ENCODE results near the gene SERPINE1. TPM values are rescaled to one million over a fixed set of nuclear protein-coding genes. Genes with fewer than 3 reads are reported as not detected.

The SERPINE1 gene
- total and polyA plus RNA-seq, 2 of the 13 experiments (the other 11 are each of a cell fraction or from before 2014, with no cell fraction given), result 21.2 to 1,576 TPM

DNA sequence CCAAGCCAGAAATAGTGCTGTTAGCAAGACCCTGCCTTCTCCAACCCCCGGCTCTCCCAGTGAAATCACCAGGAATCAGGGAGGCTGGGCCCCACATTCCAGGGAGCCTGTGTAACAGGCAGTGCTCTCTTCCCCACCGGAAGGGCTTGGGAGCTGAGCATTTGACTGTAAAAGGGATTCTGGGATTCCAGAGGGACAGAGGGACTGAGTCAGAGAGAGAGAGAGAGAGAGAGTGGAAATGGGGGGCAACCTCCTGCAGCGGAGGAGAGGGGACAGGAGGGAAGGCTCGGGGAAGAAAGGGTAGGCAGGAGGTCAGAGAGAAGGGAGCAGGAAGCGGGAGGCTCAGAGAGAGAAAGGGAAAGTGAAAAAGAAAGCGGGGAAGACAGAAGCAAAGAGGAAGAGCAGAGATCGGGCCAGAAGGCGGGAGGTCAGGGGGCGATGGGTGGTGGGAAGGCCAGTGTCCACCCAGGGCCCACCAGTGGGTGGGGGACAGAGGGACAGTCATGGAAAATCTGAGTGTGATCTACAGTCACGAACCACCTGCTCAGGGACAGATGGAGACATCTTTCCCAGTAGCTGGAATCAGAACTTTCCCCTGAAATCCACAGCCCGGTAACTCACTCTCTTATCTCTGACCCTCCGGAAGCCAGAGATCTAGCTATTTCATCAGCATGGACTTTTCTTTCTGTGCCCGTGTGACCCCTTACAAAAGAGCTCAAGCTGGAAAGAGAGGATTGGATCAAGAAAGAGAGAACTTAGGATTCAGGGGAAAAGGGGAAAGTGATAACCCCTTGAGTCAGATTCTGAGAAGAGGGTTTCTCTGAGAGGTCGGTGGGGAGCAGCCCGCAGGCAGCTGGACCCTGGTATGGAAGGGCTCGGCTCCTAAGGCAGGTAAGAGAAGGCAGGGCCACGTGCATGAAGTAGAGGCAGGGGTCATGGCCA lies 4.6 kb upstream of the SERPINE1 start (continued):
- TF ChIP-seq ZNF326 (CRISPR knock-in tag; IDR thresholded peaks at IDR 0.05; ENCODE audit: borderline replicate concordance) (no peak), ZNF30 (CRISPR knock-in tag; IDR thresholded peaks at IDR 0.05) (no peak), REXO4 (CRISPR knock-in tag; IDR thresholded peaks at IDR 0.05; ENCODE audit: borderline replicate concordance) (no peak), RBM22 (optimal IDR thresholded peaks at IDR 0.05; ENCODE audit: low read length) (no peak), ZNF816 (CRISPR knock-in tag; IDR thresholded peaks at IDR 0.05; ENCODE audit: borderline replicate concordance) (peak; percentile 73; the same call in 1 of the 2 replicates), HOXD1 (CRISPR knock-in tag; IDR thresholded peaks at IDR 0.05) (no peak), NFIB (CRISPR knock-in tag; IDR thresholded peaks at IDR 0.05; ENCODE audit: borderline replicate concordance) (no peak), SETDB1 (CRISPR knock-in tag; IDR thresholded peaks at IDR 0.05; ENCODE audit: borderline replicate concordance) (no peak), ZNF543 (CRISPR knock-in tag; IDR thresholded peaks at IDR 0.05) (no peak; the same call in none of the 2 replicates), HDAC2 (CRISPR knock-in tag; IDR thresholded peaks at IDR 0.05) (peak; percentile 49; the same call in 1 of the 2 replicates), ZNF567 (CRISPR knock-in tag; IDR thresholded peaks at IDR 0.05; ENCODE audit: borderline replicate concordance) (no peak), HOXA7 (CRISPR knock-in tag; IDR thresholded peaks at IDR 0.05) (no peak), THAP8 (CRISPR knock-in tag; IDR thresholded peaks at IDR 0.05; ENCODE audit: borderline replicate concordance) (no peak), ZNF589 (CRISPR knock-in tag; conservative IDR thresholded peaks at IDR 0.05) (no peak; the same call in 1 of the 2 replicates), HNRNPLL (IDR thresholded peaks at IDR 0.05; ENCODE audit: low read depth, low read length, poor library complexity, severe bottlenecking) (no peak), SNRNP70 (IDR thresholded peaks at IDR 0.05; ENCODE audit: low read depth, low read length) (no peak), ZNF329 (CRISPR knock-in tag; IDR thresholded peaks at IDR 0.05; ENCODE audit: low read depth) (no peak), NRL (CRISPR knock-in tag; IDR thresholded peaks at IDR 0.05; ENCODE audit: borderline replicate concordance) (no peak)
- TF ChIP-seq, protein P1, sequence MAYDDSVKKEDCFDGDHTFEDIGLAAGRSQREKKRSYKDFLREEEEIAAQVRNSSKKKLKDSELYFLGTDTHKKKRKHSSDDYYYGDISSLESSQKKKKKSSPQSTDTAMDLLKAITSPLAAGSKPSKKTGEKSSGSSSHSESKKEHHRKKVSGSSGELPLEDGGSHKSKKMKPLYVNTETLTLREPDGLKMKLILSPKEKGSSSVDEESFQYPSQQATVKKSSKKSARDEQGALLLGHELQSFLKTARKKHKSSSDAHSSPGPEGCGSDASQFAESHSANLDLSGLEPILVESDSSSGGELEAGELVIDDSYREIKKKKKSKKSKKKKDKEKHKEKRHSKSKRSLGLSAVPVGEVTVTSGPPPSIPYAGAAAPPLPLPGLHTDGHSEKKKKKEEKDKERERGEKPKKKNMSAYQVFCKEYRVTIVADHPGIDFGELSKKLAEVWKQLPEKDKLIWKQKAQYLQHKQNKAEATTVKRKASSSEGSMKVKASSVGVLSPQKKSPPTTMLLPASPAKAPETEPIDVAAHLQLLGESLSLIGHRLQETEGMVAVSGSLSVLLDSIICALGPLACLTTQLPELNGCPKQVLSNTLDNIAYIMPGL (CRISPR knock-in tag; IDR thresholded peaks at IDR 0.05; ENCODE audit: borderline replicate concordance in 1 of 2, low read depth in 1 of 2), result peak; percentile 26 to 65; a peak in 2 of 4 replicates
- TF ChIP-seq, protein P2, sequence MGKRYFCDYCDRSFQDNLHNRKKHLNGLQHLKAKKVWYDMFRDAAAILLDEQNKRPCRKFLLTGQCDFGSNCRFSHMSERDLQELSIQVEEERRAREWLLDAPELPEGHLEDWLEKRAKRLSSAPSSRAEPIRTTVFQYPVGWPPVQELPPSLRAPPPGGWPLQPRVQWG (CRISPR knock-in tag; IDR thresholded peaks at IDR 0.05; ENCODE audit: borderline replicate concordance, low read depth), result no peak
- TF ChIP-seq, protein P3, sequence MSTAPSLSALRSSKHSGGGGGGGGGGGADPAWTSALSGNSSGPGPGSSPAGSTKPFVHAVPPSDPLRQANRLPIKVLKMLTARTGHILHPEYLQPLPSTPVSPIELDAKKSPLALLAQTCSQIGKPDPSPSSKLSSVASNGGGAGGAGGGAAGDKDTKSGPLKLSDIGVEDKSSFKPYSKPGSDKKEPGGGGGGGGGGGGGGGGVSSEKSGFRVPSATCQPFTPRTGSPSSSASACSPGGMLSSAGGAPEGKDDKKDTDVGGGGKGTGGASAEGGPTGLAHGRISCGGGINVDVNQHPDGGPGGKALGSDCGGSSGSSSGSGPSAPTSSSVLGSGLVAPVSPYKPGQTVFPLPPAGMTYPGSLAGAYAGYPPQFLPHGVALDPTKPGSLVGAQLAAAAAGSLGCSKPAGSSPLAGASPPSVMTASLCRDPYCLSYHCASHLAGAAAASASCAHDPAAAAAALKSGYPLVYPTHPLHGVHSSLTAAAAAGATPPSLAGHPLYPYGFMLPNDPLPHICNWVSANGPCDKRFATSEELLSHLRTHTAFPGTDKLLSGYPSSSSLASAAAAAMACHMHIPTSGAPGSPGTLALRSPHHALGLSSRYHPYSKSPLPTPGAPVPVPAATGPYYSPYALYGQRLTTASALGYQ (CRISPR knock-in tag; IDR thresholded peaks at IDR 0.05), result no peak; the same call in 1 of the 2 replicates

Data from HepG2 (cell line).